Endothelial cell (in vitro differentiated cells): ENCODE measurements around the gene PDF. TPM values are rescaled to one million over a fixed set of nuclear protein-coding genes. Genes with fewer than 3 reads are reported as not detected.

Experiments
- DNase-seq: peaks from one replicate; pipeline ENCODE4 v3.0.0; 2021; ENCODE audit warnings: low spot score
- H3K27ac Mint-ChIP-seq: one replicate; pipeline ENCODE4 v1.8.0; 2021; ENCODE audit warnings: mixed read lengths, inconsistent platforms; ENCODE audit not compliant: unreplicated experiment
- H3K27me3 Mint-ChIP-seq: one replicate; pipeline ENCODE4 v1.8.0; 2021; ENCODE audit warnings: mild to moderate bottlenecking, moderate library complexity, mixed read lengths, inconsistent platforms; ENCODE audit not compliant: unreplicated experiment
- H3K36me3 Mint-ChIP-seq: one replicate; pipeline ENCODE4 v1.8.0; 2021; ENCODE audit warnings: mild to moderate bottlenecking, low read depth, mixed read lengths, inconsistent platforms; ENCODE audit not compliant: unreplicated experiment
- H3K4me1 Mint-ChIP-seq: one replicate; pipeline ENCODE4 v1.8.0; 2021; ENCODE audit warnings: mild to moderate bottlenecking, mixed read lengths, inconsistent platforms; ENCODE audit not compliant: unreplicated experiment
- H3K4me3 Mint-ChIP-seq: one replicate; pipeline ENCODE4 v1.8.0; 2021; ENCODE audit warnings: mild to moderate bottlenecking, mixed read lengths, inconsistent platforms; ENCODE audit not compliant: unreplicated experiment
- H3K9me3 Mint-ChIP-seq: one replicate; pipeline ENCODE4 v1.8.0; 2021; ENCODE audit warnings: mixed read lengths, inconsistent platforms; ENCODE audit not compliant: unreplicated experiment
- CTCF ChIP-seq: fragments of 200-600 bp; sonication (generic); IDR thresholded peaks from one replicate; pipeline ENCODE4 v1.5.0; 2021; ENCODE audit warnings: antibody characterized with exemption; ENCODE audit not compliant: unreplicated experiment
- total RNA-seq: library from RNA; stranded (reverse); fragmentation: NEBNext Ultra II Directional; extraction: Animal tissue kit (Norgen Biotek cat#: 25700); gene quantifications from one replicate; pipeline ENCODE4 v1.2.1, GENCODE V29; 2021; ENCODE audit not compliant: unreplicated experiment

PDF gene
- total RNA-seq, 1 donor from 2014 or later, result 11.4 TPM

GRCh38 chr16:69318911-69319289, 11.5 kb downstream of the PDF start:
- Mint-ChIP-seq H3K27me3 (peaks cover 13% of the 10 kb centered on the region), H3K4me3 (no peak overlapping the region), H3K36me3 (peaks cover 38% of the 10 kb centered on the region), H3K9me3 (no peaks in the 10 kb centered on the region), H3K27ac (no peak overlapping the region), H3K4me1 (no peaks in the 10 kb centered on the region)
- TF ChIP-seq CTCF, result no peak
- no peak for DNase-seq

- TF ChIP-seq CTCF, result no peak
These were observed 12.0 kb downstream of the PDF start for GRCh38 chr16:69318177-69318910.

GRCh38 chr16:69316595-69317034, 13.8 kb downstream of the PDF start:
- no peak overlapping the region for H3K27ac Mint-ChIP-seq
- TF ChIP-seq CTCF, result no peak
- peaks cover 36% of the 10 kb centered on the region for H3K36me3 Mint-ChIP-seq
- H3K4me1 Mint-ChIP-seq, result peaks cover 7% of the 10 kb centered on the region
- no peak overlapping the region for H3K4me3 Mint-ChIP-seq
- DNase-seq, result no peak
- peaks cover 19% of the 10 kb centered on the region for H3K27me3 Mint-ChIP-seq
- H3K9me3 Mint-ChIP-seq, result no peaks in the 10 kb centered on the region

More at GRCh38 chr16:69318177-69318910, 12.0 kb downstream of the PDF start:
- Mint-ChIP-seq H3K27me3 (peaks cover 15% of the 10 kb centered on the region), H3K4me1 (no peaks in the 10 kb centered on the region), H3K36me3 (peaks cover 38% of the 10 kb centered on the region), H3K9me3 (no peaks in the 10 kb centered on the region), H3K27ac (no peak overlapping the region), H3K4me3 (no peak overlapping the region)
- no peak for DNase-seq

- no peaks in the 10 kb centered on the region for H3K9me3 Mint-ChIP-seq
- H3K4me1 Mint-ChIP-seq, result peaks cover 8% of the 10 kb centered on the region
- peak overlapping the region; percentile 31 for H3K4me3 Mint-ChIP-seq
- H3K27me3 Mint-ChIP-seq, result peaks cover 16% of the 10 kb centered on the region
- DNase-seq, result no peak
- peaks cover 28% of the 10 kb centered on the region for H3K36me3 Mint-ChIP-seq
- H3K27ac Mint-ChIP-seq, result no peak overlapping the region
- no peak for TF ChIP-seq CTCF
These were observed 14.7 kb downstream of the PDF start for GRCh38 chr16:69315486-69316311.

- peaks cover 11% of the 10 kb centered on the region for H3K4me1 Mint-ChIP-seq
- no peak for DNase-seq
- no peak overlapping the region for H3K27ac Mint-ChIP-seq
- H3K4me3 Mint-ChIP-seq, result no peak overlapping the region
- H3K9me3 Mint-ChIP-seq, result no peaks in the 10 kb centered on the region
- peaks cover 28% of the 10 kb centered on the region for H3K36me3 Mint-ChIP-seq
- no peak for TF ChIP-seq CTCF
- H3K27me3 Mint-ChIP-seq, result peaks cover 13% of the 10 kb centered on the region
These were observed 15.9 kb downstream of the PDF start for GRCh38 chr16:69314534-69314933.
